ENCODE measurements around the gene GNAO1.

Gene GNAO1

GRCh38 chr16:56191156-56191815, at the start of gene GNAO1:
GNAO1 (plus strand) TSS chr16:56191489; CDS start chr16:56192236, 747 bp downstream.
- no peak for DNase-seq (ENCODE audit: low spot score)

- DNase-seq (ENCODE audit: low spot score): no peak
These were observed 47.6 kb upstream of the GNAO1 start for GRCh38 chr16:56143666-56144065.

GRCh38 chr16:56145369-56145768, 45.9 kb upstream of the GNAO1 start:
- DNase-seq (ENCODE audit: low spot score): no peak

GRCh38 chr16:56151621-56152020, 39.7 kb upstream of the GNAO1 start:
- DNase-seq (ENCODE audit: low spot score): no peak

- no peak for DNase-seq (ENCODE audit: low spot score)
These were observed 29.6 kb upstream of the GNAO1 start for GRCh38 chr16:56161658-56162057.

GRCh38 chr16:56163089-56163488, 28.2 kb upstream of the GNAO1 start:
- no peak for DNase-seq (ENCODE audit: low spot score)

GRCh38 chr16:56163938-56164337, 27.4 kb upstream of the GNAO1 start:
- no peak for DNase-seq (ENCODE audit: low spot score)

GRCh38 chr16:56164636-56165035, 26.7 kb upstream of the GNAO1 start:
- DNase-seq (ENCODE audit: low spot score): no peak

- no peak for DNase-seq (ENCODE audit: low spot score)
These were observed 16.9 kb upstream of the GNAO1 start for GRCh38 chr16:56174411-56174810.

GRCh38 chr16:56181401-56181800, 9.9 kb upstream of the GNAO1 start:
- no peak for DNase-seq (ENCODE audit: low spot score)

- no peak for DNase-seq (ENCODE audit: low spot score)
These were observed 8.0 kb upstream of the GNAO1 start for GRCh38 chr16:56183266-56183665.

GRCh38 chr16:56190048-56190676, 1.1 kb upstream of the GNAO1 start:
- no peak for DNase-seq (ENCODE audit: low spot score)

GRCh38 chr16:56190677-56191155, 573 bp upstream of the GNAO1 start:
- no peak for DNase-seq (ENCODE audit: low spot score)

- DNase-seq (ENCODE audit: low spot score): no peak
These were observed 746 bp downstream of the GNAO1 start for GRCh38 chr16:56191835-56192634.

GRCh38 chr16:56192635-56192945, 1.3 kb downstream of the GNAO1 start:
- no peak for DNase-seq (ENCODE audit: low spot score)

GRCh38 chr16:56192986-56193945, 2.0 kb downstream of the GNAO1 start:
- no peak for DNase-seq (ENCODE audit: low spot score)

GRCh38 chr16:56193951-56194726, 2.9 kb downstream of the GNAO1 start:
- peak; percentile 65 for DNase-seq (ENCODE audit: low spot score)

GRCh38 chr16:56195151-56195550, 3.9 kb downstream of the GNAO1 start:
- DNase-seq (ENCODE audit: low spot score): no peak

GRCh38 chr16:56196381-56196780, 5.1 kb downstream of the GNAO1 start:
- no peak for DNase-seq (ENCODE audit: low spot score)

- no peak for DNase-seq (ENCODE audit: low spot score)
These were observed 6.1 kb downstream of the GNAO1 start for GRCh38 chr16:56197192-56197992.
